ENCODE measurements around the gene GSDME.
"Not testable (repeated sequence)": the region's sequence is repeated elsewhere in the genome, so short reads cannot be mapped to it uniquely, and the experiment has no call there.

The GSDME gene

DNA sequence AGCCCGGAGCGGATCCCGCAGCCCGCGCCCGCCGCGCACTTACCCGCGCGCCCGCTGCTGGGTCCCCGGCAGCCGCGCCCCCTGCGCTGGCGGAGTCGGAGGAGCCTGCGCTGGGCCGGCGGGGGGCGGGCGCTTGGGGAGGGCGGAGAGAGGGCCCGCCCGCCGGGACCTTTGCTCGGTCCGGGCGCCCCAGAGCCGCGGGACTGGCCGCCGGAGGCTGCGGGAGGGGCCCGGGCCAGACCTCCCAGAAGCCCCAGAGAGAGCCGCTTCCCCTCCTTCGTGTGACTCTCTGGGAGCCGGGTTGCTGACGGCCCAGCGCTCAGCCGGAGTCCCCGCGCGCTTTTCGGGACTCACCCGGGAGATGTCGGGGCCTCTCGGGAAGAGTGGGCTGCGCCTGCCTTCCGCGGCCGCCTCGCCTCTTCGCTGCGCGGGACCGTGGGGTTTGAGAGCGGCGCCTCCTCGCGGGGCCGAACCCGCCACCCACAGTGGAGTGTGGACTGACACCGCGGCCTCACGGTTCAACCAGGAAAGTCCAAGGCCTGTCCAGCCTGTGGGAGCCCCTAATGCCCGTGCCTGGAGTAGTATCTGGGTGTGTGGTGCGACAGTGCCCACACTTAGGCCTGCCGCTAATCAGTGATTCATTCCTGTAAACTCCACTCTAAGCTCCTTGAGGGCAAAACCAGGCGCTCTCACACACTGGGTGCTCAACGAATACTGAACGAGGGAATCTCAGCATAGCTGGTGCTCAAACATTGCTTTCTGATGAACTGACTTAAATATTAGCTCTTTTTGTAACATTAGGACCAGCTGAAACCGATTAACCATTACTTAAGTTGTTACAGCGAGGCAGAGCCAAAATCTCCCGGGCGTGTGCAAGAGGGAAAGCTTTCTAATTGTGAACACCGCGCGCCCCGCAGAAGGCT is at the start of gene GSDME:
Gene GSDME, minus strand, starts transcription at position 112 of the 923 bp plus-strand sequence. CDS start 7,690 bp downstream, outside the sequence.
- no peak for DNase-seq

GRCh38 chr7:24802300-24802699 is 45.0 kb upstream of the GSDME start:
- DNase-seq, result no peak

- DNase-seq, result no peak
Measured at GRCh38 chr7:24801883-24802282, 44.6 kb upstream of the GSDME start.

DNA sequence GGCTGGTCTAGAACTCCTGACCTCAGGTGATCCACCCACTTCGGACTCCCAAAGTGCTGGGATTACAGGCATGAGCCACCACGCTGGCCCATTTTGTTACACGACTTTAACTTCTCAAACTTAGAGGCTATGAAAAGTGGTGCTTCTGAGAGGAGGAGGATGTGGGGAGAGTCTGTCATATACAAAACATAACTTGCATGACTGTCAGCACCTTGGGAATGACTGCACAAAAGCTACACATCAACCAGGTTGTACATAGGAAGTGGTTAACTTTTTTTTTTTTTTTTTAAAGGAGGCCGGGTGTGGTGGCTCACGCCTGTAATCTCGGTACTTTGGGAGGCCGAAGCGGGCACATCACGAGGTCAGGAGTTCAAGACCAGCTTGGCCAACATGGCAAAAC is 43.4 kb upstream of the GSDME start:
- DNase-seq, result no peak

DNA sequence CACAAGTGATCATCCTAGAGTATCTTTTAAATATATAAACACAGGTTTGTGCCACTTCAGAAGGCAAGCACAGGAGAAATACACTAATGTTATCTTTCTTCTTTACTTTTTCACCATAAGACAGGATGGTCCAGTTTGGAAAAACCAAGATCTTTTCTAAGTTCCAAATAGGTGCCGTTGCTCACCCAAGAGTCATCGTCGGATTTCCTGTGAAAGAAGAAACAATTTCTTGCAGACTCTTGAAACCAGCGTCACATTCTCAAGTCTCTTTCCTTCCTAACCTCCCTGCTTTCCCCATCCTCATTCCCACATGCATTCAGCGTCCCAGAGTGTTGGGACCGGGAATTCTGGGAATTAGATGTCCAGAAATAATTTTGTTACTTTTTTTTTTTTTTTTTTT is 42.8 kb upstream of the GSDME start:
- no peak for DNase-seq

DNA sequence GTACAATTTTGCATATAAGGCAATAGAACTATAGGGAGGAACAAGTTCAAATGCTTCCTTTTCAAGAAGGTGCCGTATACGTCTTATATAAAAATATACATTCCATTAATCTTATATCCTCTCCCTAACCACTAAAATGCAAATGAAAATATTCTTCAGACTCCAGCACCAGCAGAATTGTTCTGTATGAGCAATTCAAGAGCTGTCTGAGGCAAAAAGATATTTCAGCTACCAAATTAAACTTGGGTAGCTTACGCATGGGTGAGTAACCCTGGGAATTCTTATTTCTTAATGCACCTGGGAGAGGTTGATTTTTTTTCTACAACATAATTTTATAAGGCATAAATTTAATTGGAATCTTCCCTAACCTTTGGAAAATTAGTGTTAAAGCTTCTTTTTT is 42.2 kb upstream of the GSDME start:
- DNase-seq, result no peak

DNA sequence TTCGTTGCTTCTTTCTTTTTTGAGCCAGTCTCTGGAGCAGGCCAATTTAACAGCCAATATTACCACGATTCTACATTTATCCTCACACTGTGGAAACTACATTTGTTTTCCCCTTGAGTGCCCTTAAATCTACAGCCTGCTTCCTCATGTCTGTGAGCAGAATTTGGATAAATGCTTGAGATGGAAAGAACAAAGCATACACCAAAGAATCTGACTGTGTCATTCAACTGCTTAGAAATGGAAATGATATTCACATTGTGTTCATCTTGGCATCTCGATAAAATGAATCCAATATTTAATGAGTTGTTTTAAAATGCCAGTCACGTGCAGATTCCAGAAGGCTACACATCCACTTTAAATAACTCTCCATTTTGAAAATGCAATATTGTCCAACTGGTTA is 41.0 kb upstream of the GSDME start:
- no peak for DNase-seq

GRCh38 chr7:24797270-24797669 is 40.0 kb upstream of the GSDME start:
- no peak for DNase-seq

DNA sequence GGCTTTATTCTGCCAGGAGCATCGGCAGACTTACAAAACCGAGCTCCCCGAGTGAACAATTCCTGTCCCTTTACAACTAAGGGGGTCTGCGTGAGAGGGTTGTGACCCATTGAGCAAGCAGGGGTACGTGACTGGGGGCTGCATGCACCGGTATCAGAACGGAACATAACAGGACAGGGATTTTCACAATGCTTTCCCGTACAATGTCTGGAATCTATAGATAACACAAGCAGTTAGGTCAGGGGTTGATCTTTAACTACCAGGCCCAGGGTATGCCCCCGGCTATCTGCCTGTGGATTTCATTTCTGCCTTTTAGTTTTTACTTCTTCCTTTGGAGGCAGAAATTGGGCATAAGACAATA is 38.1 kb upstream of the GSDME start:
- DNase-seq, result no peak

GRCh38 chr7:24794751-24795406 is 37.6 kb upstream of the GSDME start:
- not testable (repeated sequence) for DNase-seq

DNA sequence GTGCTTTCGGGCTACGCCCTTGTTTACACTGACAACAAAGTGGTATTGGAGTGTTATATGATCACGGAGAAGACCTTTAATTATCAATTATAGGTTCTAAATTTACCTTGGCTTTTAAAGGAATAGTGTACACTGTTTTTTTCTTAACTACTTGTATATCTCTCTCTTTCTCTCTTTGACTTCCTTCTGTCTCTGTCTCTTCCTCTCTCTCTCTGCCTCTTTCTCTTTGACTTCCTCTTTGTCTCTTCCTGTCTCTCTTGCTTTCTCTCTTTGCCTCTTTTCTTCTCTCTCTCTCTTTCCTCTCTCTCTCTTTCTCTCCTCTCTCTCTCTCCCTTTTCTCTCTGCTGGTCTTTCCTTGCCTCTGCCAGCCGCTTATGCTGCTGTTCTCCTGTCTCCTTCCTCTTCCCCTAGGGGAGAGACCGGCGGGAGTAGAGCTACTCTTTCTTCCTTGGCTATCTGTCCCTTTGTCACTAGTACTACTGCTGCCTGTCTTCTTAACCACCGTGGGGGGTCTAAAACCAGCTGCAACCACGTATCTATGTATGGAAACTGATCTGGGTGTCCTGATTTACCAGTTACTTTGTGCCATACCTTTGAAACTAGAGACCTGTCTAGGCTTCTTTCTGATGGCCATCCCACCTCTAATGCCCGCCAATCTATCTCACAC is 36.9 kb upstream of the GSDME start:
- no peak for DNase-seq

GRCh38 chr7:24788961-24789576 is 31.8 kb upstream of the GSDME start:
- DNase-seq, result no peak

DNA sequence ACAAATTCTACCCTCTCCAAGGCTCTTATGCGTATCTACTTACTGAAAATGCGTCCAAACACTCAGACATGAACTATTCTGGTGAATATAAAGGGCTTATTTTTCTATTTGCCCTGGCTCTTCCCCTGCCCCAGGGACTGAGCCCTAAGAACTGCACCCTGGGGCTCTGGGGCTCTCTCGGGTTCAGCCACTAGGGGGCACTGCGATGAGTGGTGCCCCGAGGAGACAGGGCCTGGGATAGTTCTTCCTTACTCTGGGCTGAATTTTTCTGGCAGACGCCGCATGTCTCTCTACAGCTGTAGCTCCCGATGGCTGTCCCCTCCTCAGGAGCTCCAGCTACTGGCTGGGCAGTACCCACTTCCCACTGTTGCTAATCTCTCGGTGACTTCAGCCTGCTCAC is 30.8 kb upstream of the GSDME start:
- DNase-seq, result no peak

DNA sequence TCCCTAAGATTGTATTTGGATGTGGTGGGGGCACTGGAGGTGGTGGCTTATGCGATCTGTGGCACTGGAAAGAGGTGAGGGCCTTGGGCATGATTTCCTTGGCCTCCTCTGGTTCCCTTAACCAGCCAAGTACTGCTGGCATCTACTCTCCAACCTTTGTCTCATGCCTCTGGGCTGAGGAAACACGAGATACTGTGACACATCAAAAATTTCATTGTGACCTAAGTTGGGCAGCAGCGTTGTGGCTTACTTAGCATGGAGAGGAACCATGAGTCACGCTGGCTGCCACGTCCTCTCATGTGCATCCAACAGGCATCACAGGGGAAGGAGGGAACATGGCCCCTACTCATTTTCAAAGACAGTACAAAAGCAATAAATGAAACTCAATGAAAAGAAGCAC is 29.7 kb upstream of the GSDME start:
- DNase-seq, result no peak

GRCh38 chr7:24786306-24786705 is 29.0 kb upstream of the GSDME start:
- no peak for DNase-seq

DNA sequence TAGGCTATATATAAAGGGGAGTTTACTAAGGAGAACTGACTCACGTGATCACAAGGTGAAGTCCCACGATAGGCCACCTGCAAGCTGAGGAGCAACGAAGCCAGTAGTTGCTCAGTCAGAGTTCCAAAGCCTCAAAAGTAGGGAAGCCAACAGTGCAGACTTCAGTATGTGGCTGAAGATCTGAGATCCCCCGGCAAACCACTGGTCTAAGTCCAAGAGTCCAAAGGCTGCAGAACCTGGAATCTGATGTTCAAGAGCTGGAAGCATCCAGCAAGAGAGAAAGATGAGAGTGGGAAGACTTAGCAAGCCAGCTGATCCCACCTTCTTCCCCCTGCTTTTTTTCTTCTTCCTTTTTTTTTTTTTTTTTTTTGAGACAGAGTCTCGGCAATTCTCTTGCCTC is 27.0 kb upstream of the GSDME start:
- no peak for DNase-seq

DNA sequence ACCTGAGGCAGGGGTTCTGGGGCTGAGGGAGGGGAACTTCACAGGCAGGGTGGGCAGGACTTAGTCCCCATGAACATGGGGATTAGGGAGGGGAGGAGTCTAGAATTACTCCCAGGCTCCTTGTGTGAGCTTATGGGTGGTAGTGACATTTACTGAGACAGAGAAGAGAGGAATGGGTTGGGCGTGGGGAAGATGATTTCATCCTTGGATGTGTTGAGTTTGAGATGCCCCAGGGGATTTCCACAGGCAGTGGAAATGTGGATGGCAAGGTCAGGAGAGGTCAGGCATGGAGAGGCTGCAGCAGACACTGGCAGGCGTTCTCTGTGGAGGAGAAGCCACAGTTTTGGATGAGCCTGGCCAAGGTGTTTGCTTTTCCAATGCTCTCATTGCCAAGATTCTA is 26.4 kb upstream of the GSDME start:
- no peak for DNase-seq

DNA sequence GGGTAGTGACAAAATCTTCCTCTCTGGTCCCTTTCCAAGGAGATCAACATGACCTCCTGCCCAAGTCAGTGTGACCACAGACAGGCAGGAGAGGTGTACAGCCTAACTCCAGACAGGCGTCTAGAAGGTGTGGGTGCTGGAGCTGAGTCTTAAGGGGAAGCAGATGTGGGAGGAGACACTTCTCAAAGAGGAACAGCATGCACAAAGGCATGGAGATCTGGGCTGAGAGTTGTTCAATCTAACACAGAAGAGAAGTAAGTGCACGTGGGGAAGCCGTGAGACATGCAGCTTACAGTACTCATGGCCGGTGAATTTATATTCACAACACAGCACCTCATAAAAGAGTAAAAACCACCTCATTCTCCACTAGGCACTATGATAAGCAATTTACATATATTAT is 23.8 kb upstream of the GSDME start:
- no peak for DNase-seq

DNA sequence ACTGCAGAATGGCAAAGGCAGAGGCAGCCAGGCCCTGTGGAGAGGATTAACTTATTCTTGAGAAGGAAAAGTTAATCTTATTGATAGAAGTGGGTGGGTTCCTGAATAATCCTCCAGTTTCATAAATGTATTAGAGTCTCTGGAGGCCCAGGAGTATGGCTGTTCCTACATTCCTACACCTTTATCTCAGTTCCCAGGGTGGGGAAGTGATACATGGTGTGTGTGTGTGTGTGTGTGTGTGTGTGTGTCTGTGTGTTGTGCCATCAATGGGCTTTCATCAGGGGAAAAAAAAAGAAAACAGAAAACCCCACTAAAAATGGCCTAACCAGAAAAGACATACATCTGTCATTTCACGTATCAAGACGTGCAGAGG is 22.0 kb upstream of the GSDME start:
- DNase-seq, result no peak

DNA sequence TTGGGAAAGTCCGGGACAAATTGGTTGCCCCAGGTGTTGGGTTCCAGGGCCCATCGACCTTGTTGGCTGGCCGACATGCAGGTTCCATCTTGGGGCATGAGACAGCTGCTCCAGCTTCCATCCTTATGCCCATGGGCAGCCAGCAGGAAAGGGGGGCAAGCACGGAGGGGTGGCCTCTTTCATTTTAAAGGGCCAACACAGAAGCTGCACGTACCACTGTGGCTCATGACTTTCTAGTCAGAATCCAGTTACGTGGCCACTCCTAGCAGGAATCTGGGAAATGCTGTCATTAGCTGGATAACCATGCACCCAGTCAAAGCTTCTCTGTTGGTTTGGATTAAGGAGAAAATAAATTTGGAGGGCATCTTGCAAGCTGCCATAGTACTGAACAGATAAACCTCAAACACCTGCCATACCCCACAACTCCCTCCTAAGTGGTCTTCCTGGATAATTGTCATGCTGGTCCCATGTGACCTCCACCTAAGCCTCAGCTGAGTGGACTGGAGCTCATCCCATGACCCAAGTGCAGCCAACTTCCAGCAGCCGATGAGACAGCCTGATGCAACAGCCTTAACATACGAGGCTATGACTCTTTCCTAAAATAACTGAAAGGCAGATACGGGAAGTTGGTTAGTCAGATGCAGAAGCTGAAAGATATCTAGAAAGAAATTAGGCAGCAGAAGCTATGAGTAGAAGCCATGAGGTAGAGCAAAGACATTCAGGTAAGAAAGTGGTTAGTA is 21.4 kb upstream of the GSDME start:
- no peak for DNase-seq

- no peak for DNase-seq
Measured at GRCh38 chr7:24777806-24778205, 20.5 kb upstream of the GSDME start.

DNA sequence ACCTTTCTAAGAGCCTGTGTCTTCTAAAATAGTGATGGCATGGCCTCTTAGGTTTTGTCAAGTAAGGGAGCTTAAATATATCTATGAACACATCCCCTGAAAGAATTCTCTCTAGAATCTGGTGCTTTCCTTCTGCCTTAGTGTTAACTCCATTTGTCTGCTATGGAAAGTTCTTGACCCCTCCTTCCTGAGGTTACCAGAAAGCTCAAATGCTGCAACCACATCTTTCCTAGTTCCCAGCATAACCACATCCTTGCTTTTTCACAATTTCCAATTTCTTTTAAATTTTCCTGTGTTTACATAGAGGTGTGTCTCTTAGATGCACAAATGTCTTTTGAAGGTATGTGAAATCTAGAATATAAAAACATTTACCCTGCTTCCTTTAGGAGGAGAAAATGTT is 16.4 kb upstream of the GSDME start:
- DNase-seq, result no peak

DNA sequence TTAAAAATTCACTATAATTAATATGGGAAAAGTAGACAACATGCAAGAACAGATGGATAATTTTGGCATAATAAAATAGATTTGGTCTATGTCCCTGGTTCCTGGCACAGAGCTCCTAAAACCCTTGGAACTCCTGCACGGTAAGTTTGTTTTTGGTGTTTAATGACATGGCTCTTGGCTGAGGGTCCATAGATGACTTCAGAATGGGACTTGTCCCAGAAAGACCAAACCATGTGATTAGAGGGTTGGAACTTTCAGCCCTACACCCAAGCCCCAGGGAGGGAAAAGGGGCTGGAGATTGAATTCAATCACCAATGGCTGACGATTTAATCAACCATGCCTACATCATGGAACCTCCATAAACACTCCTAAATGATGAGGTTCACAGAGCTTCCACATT is 12.6 kb upstream of the GSDME start:
- DNase-seq, result no peak

Data from NCI-H2107 (cell line).